Measurements from ENCODE around the gene SSBP3.
"Not testable (repeated sequence)": the region's sequence is repeated elsewhere in the genome, so short reads cannot be mapped to it uniquely, and the experiment has no call there.

The SSBP3 gene

GRCh38 chr1:54406339-54407153 lies at the start of gene SSBP3:
Gene SSBP3 (minus strand): TSS chr1:54406394.
- peak; percentile 96 for DNase-seq

DNA sequence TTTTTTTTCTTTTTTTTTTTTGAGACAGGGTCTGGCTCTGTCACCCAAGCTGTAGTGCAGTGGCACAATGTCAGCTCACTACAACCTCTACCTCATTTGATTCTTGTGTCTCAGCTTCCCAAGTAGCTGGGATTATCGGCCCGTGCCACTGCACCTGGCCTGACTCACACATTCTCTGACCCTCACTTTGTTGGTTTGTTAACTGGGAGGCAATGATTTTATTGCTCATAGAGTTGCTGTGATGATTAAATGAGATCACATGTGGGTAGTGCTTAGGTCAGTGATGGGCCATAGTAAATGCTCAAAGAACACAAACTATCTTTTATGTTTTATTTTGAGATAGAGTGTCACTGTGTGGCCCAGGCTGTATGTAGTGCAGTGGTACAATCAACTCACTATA lies 47.3 kb upstream of the SSBP3 start:
- no peak for DNase-seq

GRCh38 chr1:54453022-54453421 lies 46.8 kb upstream of the SSBP3 start:
- no peak for DNase-seq

DNA sequence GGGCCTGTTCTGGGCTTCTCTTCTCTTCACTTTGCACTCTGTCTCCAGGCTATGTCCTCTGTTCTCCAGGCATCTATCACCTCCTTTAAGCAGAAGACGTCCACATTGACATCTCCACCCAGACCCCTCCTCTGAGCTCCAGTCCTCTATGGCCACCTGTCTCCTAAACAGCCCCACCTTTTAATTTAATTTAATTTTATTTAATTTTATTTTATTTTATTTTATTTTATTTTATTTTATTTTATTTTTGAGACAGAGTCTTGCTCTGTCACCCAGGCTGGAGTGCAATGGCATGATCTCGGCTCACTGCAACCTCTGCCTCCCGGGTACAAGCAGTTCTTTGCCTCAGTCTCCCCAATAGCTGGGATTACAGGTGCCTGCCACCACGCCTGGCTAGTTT lies 43.2 kb upstream of the SSBP3 start:
- not testable (repeated sequence) for DNase-seq

- DNase-seq, result not testable (repeated sequence)
These were observed 42.6 kb upstream of the SSBP3 start for GRCh38 chr1:54448801-54449200.

GRCh38 chr1:54447081-54447480 lies 40.9 kb upstream of the SSBP3 start:
- not testable (repeated sequence) for DNase-seq

GRCh38 chr1:54442185-54442584 lies 36.0 kb upstream of the SSBP3 start:
- DNase-seq, result no peak

- DNase-seq, result no peak
These were observed 33.5 kb upstream of the SSBP3 start for GRCh38 chr1:54439550-54440223.

- DNase-seq, result no peak
These were observed 31.6 kb upstream of the SSBP3 start for GRCh38 chr1:54437783-54438182.

DNA sequence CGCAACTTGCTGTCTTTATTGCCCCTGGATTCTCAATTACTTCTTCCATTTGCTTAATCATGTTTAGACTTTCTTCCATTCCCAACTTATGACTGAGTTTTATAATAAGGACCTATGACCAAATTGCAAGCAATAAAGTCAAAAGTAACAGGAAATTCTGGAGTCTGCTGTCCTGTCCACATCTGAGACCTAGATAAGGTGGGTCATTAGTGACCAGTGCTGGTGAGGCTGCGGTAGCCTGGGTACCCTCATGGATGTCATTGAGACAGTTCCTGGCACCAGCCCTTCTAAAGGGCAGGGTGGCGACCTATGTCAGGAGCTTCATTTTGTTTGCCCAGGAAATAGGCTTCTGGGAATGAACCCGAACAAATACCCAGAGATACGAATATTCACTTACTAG lies 30.6 kb upstream of the SSBP3 start:
- no peak for DNase-seq

- DNase-seq, result no peak
These were observed 23.6 kb upstream of the SSBP3 start for GRCh38 chr1:54429838-54430237.

DNA sequence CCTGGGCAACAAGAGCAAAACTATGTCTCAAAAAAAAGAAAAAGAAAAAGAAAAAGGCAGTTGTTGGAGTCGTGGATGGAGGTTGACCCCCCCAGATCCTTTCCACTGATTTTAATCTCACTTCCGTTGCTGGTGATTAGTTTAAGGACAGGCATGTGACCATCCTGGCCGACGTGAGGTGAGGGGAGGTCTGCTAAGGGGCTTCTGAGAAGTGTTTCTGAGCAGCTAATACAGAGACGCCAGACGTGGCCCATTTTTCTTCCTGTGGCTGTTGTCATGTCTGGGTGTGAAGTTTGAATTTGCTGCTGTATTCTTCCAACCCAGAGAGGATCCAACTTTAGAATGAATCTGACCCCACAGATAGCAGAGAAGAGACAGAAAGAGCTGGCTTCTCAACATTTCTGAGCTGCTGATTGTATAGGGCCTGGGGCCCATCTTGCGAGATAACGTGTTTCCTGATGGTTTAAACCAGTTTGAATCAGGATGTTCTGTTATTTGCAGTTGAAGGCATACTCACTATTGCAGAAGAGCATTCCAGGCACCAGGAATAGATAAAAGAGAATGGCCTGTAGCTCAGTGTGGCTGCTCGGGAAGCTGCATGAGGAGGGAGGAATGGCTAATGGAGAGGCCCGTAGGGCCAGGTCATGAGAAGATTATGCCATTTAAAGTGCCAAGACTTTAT lies 22.8 kb upstream of the SSBP3 start:
- DNase-seq, result no peak

DNA sequence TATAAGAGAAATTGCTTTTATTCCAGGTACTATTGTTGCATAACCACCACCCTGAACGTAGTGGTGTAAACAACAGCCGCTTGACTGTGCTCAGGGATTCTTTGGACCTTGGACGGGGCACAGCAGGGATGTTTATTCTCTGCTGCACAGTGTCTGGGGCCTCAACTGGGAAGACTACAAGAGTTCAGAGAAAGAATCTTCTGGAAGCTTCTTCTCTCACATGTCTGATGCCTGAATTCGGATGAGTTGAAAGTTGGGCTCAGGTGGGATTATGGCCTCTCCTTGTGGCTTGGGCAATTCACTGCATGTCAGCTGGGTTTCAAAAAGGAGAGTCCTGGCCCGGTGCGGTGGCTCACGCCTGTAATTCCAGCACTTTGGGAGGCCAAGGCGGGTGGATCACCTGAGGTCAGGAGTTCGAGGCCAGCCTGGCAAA lies 19.0 kb upstream of the SSBP3 start:
- no peak for DNase-seq

GRCh38 chr1:54424398-54424797 lies 18.2 kb upstream of the SSBP3 start:
- no peak for DNase-seq

DNA sequence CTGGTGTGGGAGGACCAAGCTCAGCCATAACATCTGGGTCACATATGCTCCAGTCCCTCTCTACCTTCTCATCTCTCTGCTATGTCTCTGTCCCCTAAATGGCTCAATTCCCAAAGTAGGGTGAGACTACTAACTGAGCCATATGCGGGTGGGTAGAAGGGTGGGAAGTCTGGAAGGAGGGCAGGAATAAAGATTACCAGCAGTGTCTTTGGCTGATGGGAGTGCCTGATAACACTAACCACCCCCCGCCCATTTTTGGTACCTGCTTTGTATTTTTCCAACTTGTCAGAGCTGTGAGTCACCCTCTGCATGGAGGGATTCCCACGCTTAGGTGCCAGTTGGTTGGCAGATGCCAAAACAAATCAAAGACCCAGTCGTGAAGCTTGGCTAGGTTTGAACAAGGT lies 14.9 kb upstream of the SSBP3 start:
- no peak for DNase-seq

DNA sequence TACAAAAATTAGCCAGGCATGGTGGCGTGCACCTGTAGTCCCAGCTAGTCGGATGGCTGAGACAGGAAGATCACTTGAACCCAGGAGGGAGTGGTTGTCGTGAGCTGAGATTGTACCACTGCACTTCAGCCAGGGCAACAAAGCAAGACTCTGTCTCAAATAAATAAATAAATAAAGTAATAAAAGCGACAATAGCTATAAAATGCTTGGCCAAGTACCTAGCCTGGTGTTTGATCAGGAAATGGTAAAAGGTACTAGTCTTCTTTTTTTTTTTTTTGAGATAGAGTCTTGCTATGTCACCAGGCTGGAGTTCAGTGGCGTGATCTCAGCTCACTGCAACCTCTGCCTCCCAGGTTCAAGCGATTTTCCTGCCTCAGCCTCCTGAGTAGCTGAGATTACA lies 12.4 kb upstream of the SSBP3 start:
- not testable (repeated sequence) for DNase-seq

- DNase-seq, result no peak
These were observed 10.9 kb upstream of the SSBP3 start for GRCh38 chr1:54417123-54417522.

GRCh38 chr1:54416435-54416834 lies 10.2 kb upstream of the SSBP3 start:
- DNase-seq, result no peak

GRCh38 chr1:54415991-54416390 lies 9.8 kb upstream of the SSBP3 start:
- no peak for DNase-seq

- no peak for DNase-seq
These were observed 9.3 kb upstream of the SSBP3 start for GRCh38 chr1:54415533-54415932.

- no peak for DNase-seq
These were observed 7.5 kb upstream of the SSBP3 start for GRCh38 chr1:54413732-54414131.

DNA sequence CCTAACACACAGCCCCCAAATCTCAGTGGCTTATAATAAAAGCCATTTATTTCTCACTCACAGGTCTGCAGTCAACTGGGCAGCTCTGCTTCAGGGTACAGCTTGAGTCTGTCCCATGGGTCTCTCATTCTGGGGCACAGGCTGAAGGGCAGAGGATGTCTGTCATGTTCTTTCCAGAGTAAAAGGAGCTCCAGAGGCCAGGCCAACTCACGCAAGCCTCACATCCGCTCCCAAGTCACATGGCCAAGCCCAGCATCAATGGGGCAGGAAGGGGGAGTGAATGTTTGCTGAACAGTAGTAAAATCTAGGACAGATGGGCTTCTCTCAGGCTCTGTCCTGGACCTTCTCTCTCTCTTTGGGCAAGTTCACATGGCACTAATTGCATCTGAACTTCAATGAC lies 7.1 kb upstream of the SSBP3 start:
- peak; percentile 72 for DNase-seq

- DNase-seq, result no peak
These were observed 4.2 kb upstream of the SSBP3 start for GRCh38 chr1:54410359-54410758.

All from femur (tissue), 1 donor.